Liver (tissue), 9 donors: ENCODE results near the gene B4GALT6. TPM values are rescaled to one million over a fixed set of nuclear protein-coding genes. Genes with fewer than 3 reads are reported as not detected.

Source experiments
- DNase-seq: peaks from one replicate; pipeline ENCODE4 v3.0.0-alpha.2; 2017; ENCODE audit warnings: low spot score
- H3K27ac ChIP-seq, 2 donors: one replicate each; pipeline ENCODE4 v1.7.0; 2013; ENCODE audit warnings: inconsistent platforms in 2 of 2, low read length in 2 of 2, control low read depth in 1 of 2, low read depth in 1 of 2, mild to moderate bottlenecking in 1 of 2
- H3K27me3 ChIP-seq, 4 donors: one replicate each; pipeline versions ENCODE4 v1.6.1 to v1.7.0; 2013; ENCODE audit warnings: low read length in 3 of 4, inconsistent platforms in 1 of 4, mild to moderate bottlenecking in 1 of 4, moderate library complexity in 1 of 4; ENCODE audit not compliant: control insufficient read depth in 4 of 4, insufficient read depth in 4 of 4
- H3K36me3 ChIP-seq, 4 donors: one replicate each; pipeline versions ENCODE4 v1.6.1 to v1.7.0; 2013; ENCODE audit warnings: low read length in 3 of 4, mild to moderate bottlenecking in 3 of 4, low read depth in 1 of 4, moderate library complexity in 1 of 4; ENCODE audit not compliant: control insufficient read depth in 4 of 4, insufficient read depth in 3 of 4
- H3K4me1 ChIP-seq, 4 donors: one replicate each; pipeline versions ENCODE4 v1.6.1 to v1.7.0; 2013; ENCODE audit warnings: low read length in 3 of 4, mild to moderate bottlenecking in 3 of 4, moderate library complexity in 1 of 4; ENCODE audit not compliant: control insufficient read depth in 4 of 4, insufficient read depth in 4 of 4
- H3K4me3 ChIP-seq, 3 donors: one replicate each; pipeline versions ENCODE4 v1.6.1 to v1.7.0; 2013; ENCODE audit warnings: low read length in 3 of 3, control low read depth in 1 of 3, low read depth in 1 of 3, mild to moderate bottlenecking in 1 of 3
- H3K9ac ChIP-seq, 2 donors: one replicate each; pipeline ENCODE4 v1.7.0; 2013; ENCODE audit warnings: low read length in 2 of 2, mild to moderate bottlenecking in 2 of 2, moderate library complexity in 2 of 2, control low read depth in 1 of 2, low read depth in 1 of 2
- H3K9me3 ChIP-seq, 4 donors: one replicate each; pipeline versions ENCODE4 v1.6.1 to v1.7.0; 2013; ENCODE audit warnings: low read length in 3 of 4; ENCODE audit not compliant: control insufficient read depth in 4 of 4
- EGR1 ChIP-seq, 2 donors: IDR thresholded peaks; 2 replicates each; pipeline ENCODE4 v1.6.1; 2016 to 2018; ENCODE audit warnings: antibody characterized with exemption in 2 of 2, low read depth in 2 of 2
- FOXA1 ChIP-seq: IDR thresholded peaks from 2 replicates; pipeline ENCODE4 v1.6.1; 2016; ENCODE audit warnings: antibody characterized with exemption
- FOXA2 ChIP-seq: IDR thresholded peaks from 2 replicates; pipeline ENCODE4 v1.6.1; 2016; ENCODE audit warnings: antibody characterized with exemption
- HNF4A ChIP-seq, 2 donors: conservative IDR thresholded peaks; 2 replicates each; pipeline ENCODE4 v1.6.1; 2016; ENCODE audit warnings: antibody characterized with exemption in 2 of 2, mild to moderate bottlenecking in 2 of 2
- JUND ChIP-seq, 2 donors: IDR thresholded peaks; 2 replicates each; pipeline ENCODE4 v1.6.1; 2016; ENCODE audit warnings: antibody characterized with exemption in 2 of 2
- NR2F2 ChIP-seq: IDR thresholded peaks from 2 replicates; pipeline ENCODE4 v1.6.1; 2016; ENCODE audit warnings: antibody characterized with exemption
- RAD21 ChIP-seq, 2 donors: IDR thresholded peaks; 2 replicates each; pipeline ENCODE4 v1.6.1; 2016; ENCODE audit warnings: antibody characterized with exemption in 2 of 2, mild to moderate bottlenecking in 2 of 2
- RXRA ChIP-seq, 2 donors: IDR thresholded peaks; 2 replicates each; pipeline ENCODE4 v1.6.1; 2017 to 2018; ENCODE audit warnings: antibody characterized with exemption in 2 of 2, mild to moderate bottlenecking in 1 of 2
- SP1 ChIP-seq: IDR thresholded peaks from 2 replicates; pipeline ENCODE4 v1.6.1; 2018; ENCODE audit warnings: antibody characterized with exemption, mild to moderate bottlenecking
- TAF1 ChIP-seq: conservative IDR thresholded peaks from 2 replicates; pipeline ENCODE4 v1.6.1; 2016; ENCODE audit warnings: antibody characterized with exemption, mild to moderate bottlenecking
- WGBS: extraction: QIAGEN DNeasy Blood & Tissue Kit; methylation state at CpG from one replicate; pipeline ENCODE4 v1.1.7; 2013; 5-methylcytosine and 5-hydroxymethylcytosine counted together
- polyA plus RNA-seq, 2 donors: library from polyadenylated mRNA; stranded (reverse) in 1 of 2; unstranded in 1 of 2; fragments of 200-250 nt in 1 of 2; fragments of >200 nt in 1 of 2; fragmentation: Nextera tagmentation in 1 of 2; extraction: Ambion mirVana in 1 of 2; gene quantifications; one replicate each; pipeline versions ENCODE4 v1.2.1 to v1.2.3, GENCODE V29; 2013 to 2015
- total RNA-seq, 2 donors: library from RNA; depleted of rRNA; stranded (reverse); fragments of >200 nt; gene quantifications; one replicate each; pipeline ENCODE4 v1.2.3, GENCODE V29; 2014
- TF ChIP-seq, protein P1 (sequence below): IDR thresholded peaks from 2 replicates; pipeline ENCODE4 v1.6.1; 2016; ENCODE audit warnings: antibody characterized with exemption
- TF ChIP-seq, protein P2 (sequence below): IDR thresholded peaks from 2 replicates; pipeline ENCODE4 v1.6.1; 2016; ENCODE audit warnings: antibody characterized with exemption
- donor health status: healthy.
- donor health status: healthy.
- donor health status: healthy.
- donor health status: healthy.
- donor health status: healthy.

The B4GALT6 gene
- total and polyA plus RNA-seq, 4 donors: 0.48 to 4.2 (median 0.61) TPM

DNA sequence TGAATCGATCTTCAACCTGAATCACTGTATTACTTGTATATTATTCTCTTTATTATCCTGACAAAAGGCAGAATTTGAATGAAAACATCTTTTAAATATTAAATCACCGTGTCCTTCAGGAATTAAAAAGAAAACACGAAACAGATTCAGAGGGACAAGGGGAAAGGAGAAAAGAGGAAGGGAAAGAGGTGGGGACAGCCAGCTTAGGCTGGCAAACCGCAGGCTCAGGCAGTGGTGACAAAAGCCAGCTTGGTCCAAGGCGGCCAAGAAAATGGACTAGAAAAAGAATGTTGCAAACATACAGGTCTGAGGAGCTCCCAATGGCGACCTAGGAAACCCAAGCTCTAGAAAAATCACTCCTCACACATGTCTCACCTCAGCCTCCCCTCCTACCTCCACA, 6.8 kb downstream of the B4GALT6 start:
- Histone ChIP-seq H3K9ac (no peak overlapping the region), H3K36me3 (no peaks in the 10 kb centered on the region), H3K4me3 (no peak overlapping the region), H3K4me1 (peaks cover 0 to 6% (median 1%) of the 10 kb centered on the region in 4 donors), H3K27ac (no peak overlapping the region), H3K27me3 (no peaks in the 10 kb centered on the region), H3K9me3 (no peaks in the 10 kb centered on the region)
- DNase-seq: no peak
- TF ChIP-seq NR2F2 (no peak), FOXA1 (no peak), TAF1 (no peak)
- whole genome bisulfite sequencing: 82% methylated on average over 6 of the region's 6 CpGs

DNA sequence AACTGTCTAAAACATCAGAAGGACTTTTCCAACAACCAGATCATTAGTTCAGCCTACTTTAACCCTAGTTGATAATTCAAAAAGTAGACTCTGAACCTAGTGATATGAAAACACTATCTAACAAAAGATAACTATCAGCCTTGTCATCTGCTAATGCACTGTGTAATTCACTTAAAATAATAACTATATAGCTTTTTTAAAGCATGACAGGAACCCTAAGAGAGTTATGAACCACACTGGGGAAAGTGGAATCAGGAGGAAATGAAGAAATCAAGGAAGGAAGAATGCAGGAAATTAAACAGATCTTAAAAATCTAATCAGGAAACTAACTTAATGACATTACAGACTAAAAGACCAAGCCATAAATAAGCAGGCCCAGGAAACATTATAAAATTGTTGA, 9.0 kb downstream of the B4GALT6 start:
- Histone ChIP-seq H3K27ac (no peak overlapping the region), H3K36me3 (no peaks in the 10 kb centered on the region), H3K4me1 (peaks cover 0 to 6% (median 1%) of the 10 kb centered on the region in 4 donors), H3K9ac (no peak overlapping the region), H3K27me3 (no peaks in the 10 kb centered on the region), H3K4me3 (no peak overlapping the region), H3K9me3 (no peaks in the 10 kb centered on the region)
- DNase-seq: no peak
- TF ChIP-seq RAD21 (IDR thresholded peaks at IDR 0.05): no peak
- no peak for TF ChIP-seq TAF1
- TF ChIP-seq FOXA2: no peak

DNA sequence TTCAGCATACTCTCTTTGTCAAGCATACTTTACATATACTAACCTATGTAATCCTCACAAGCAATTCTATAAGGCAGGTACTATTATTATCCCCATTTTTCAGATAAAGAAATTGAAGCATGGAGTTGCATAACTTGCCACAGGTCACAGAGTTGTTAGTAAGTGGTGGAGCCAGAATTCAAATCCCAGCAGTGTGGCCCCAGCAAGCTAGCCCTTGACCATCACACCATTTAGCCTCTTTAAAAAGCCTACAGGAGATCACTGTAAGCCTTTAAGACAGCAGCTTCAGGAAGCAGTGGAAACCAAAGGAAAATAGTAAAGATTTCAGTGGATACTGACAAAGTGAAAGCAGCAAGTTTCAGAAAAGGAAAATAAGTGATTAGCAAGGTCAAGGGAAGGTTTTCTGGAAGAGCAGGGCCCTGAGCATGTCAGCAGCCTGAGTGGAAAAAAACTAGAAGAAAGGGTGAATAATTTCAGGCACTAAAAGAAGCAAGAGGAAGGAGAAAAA, 11.7 kb downstream of the B4GALT6 start:
- Histone ChIP-seq H3K36me3 (no peaks in the 10 kb centered on the region), H3K9ac (no peak overlapping the region), H3K9me3 (no peaks in the 10 kb centered on the region), H3K4me1 (no peaks in the 10 kb centered on the region), H3K4me3 (no peak overlapping the region), H3K27ac (no peak overlapping the region), H3K27me3 (no peaks in the 10 kb centered on the region)
- TF ChIP-seq EGR1 (IDR thresholded peaks at IDR 0.05; ENCODE audit: low read depth in 2 of 2): no peak
- TF ChIP-seq, protein P1, sequence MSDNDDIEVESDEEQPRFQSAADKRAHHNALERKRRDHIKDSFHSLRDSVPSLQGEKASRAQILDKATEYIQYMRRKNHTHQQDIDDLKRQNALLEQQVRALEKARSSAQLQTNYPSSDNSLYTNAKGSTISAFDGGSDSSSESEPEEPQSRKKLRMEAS: no peak
- no peak for TF ChIP-seq RXRA (IDR thresholded peaks at IDR 0.05)
- no peak for TF ChIP-seq RAD21 (IDR thresholded peaks at IDR 0.05)
- TF ChIP-seq NR2F2: peak; percentile 26
- TF ChIP-seq SP1: peak; percentile 9
- TF ChIP-seq, protein P2, sequence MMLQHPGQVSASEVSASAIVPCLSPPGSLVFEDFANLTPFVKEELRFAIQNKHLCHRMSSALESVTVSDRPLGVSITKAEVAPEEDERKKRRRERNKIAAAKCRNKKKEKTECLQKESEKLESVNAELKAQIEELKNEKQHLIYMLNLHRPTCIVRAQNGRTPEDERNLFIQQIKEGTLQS: no peak
- DNase-seq: no peak

DNA sequence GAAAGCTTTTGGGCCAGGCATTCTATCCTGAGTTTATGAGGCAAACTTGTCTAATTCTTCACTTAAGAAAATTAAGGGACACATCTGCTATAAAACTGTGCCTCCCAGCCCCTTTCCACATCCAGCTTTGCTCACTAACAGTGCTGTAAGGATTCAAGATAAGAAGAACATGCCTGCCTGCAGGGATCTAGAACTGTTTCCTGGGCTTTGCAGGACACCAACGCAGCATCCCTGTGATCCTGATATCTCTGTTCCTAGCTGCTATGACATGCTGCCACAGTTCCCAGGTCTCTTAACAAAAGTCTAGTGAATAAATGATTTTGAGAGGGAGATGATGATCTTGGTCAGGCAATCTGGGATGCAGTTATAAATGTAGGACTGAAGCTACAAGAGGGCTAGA, 12.4 kb downstream of the B4GALT6 start:
- no peaks in the 10 kb centered on the region for H3K9me3 ChIP-seq
- WGBS: 85% methylated on average over 1 of the region's 1 CpG
- no peaks in the 10 kb centered on the region for H3K27me3 ChIP-seq
- H3K27ac ChIP-seq: no peak overlapping the region
- no peak for DNase-seq
- no peak overlapping the region for H3K4me3 ChIP-seq
- no peak overlapping the region for H3K9ac ChIP-seq
- no peaks in the 10 kb centered on the region for H3K4me1 ChIP-seq
- TF ChIP-seq JUND (IDR thresholded peaks at IDR 0.05) (no peak), HNF4A (conservative IDR thresholded peaks at IDR 0.05) (no peak)
- H3K36me3 ChIP-seq: no peaks in the 10 kb centered on the region
